Activated T-helper 17 cell treated with anti-CD3 and anti-CD28 coated beads, Interleukin-2, amount 50 U/mL, for 72 hours (primary cell): ENCODE measurements around the gene SORBS2. TPM values are rescaled to one million over a fixed set of nuclear protein-coding genes. Genes with fewer than 3 reads are reported as not detected.

ENCODE experiments used
- ATAC-seq: fragments of 150-1000 bp; cut with Tn5 transposase; replicated peaks from 2 replicates; pipeline ENCODE4 v1.10.0; 2021; ENCODE audit warnings: mild to moderate bottlenecking, moderate library complexity
- H3K27ac Mint-ChIP-seq: one replicate; pipeline ENCODE4 v1.8.0; 2022; ENCODE audit warnings: mixed read lengths
- H3K27me3 Mint-ChIP-seq: one replicate; pipeline ENCODE4 v1.8.0; 2022; ENCODE audit warnings: mixed read lengths
- H3K36me3 Mint-ChIP-seq: one replicate; pipeline ENCODE4 v1.8.0; 2022; ENCODE audit warnings: low read depth, mild to moderate bottlenecking, mixed read lengths
- H3K4me1 Mint-ChIP-seq: one replicate; pipeline ENCODE4 v1.8.0; 2022; ENCODE audit warnings: mixed read lengths
- H3K4me3 Mint-ChIP-seq: one replicate; pipeline ENCODE4 v1.8.0; 2022; ENCODE audit warnings: mild to moderate bottlenecking, mixed read lengths
- H3K9me3 Mint-ChIP-seq: one replicate; pipeline ENCODE4 v1.8.0; 2022; ENCODE audit warnings: mixed read lengths
- total RNA-seq, 2 donors: library from RNA; stranded (reverse); gene quantifications; one replicate each; pipeline ENCODE4 v1.2.3, GENCODE V29; 2022

The SORBS2 gene
- total RNA-seq, 2 donors from 2014 or later: not detected

DNA sequence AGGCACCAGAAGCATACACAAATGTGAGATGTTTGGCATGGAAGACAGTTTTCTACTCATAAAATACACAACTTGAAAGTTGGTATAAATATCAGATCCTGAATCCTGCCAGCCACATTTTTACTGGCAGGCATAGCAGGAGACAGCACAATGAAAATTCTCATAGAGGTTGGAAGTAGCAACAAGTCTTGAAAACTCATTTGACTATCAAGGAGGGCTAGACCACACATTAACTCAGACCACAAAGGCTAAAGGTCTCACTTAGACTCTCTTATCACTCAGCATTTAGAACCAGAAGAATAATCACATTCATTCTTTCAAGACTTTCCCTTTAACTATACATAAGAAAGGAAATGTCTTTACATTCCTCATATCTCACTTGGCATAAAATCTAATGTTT, 56.5 kb downstream of the SORBS2 start:
- Mint-ChIP-seq H3K4me1 (no peaks in the 10 kb centered on the region), H3K36me3 (no peaks in the 10 kb centered on the region), H3K4me3 (no peak overlapping the region), H3K27ac (no peak overlapping the region), H3K27me3 (peaks cover 12% of the 10 kb centered on the region), H3K9me3 (peaks cover 3% of the 10 kb centered on the region)
- ATAC-seq: no peak

DNA sequence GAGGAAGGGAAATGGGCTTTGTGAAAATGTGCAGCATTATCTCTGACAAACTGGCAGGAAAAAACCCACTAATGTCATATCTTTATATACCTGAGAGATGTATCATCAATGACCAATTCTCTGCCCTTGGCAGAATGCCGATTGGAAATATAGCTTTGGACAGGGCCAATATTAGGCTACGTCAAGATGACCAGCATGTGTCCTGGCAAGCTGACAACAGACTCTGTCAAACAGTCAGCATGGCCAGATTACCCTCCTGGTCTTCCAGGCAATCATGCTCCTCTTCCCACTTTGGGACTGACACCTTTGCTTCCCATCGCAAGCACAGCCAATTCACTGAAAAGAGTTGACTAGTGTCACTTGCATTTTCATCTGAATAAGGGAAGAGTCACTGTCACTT, 57.0 kb downstream of the SORBS2 start:
- no peak overlapping the region for H3K4me3 Mint-ChIP-seq
- no peak overlapping the region for H3K27ac Mint-ChIP-seq
- H3K9me3 Mint-ChIP-seq: peaks cover 3% of the 10 kb centered on the region
- H3K4me1 Mint-ChIP-seq: no peaks in the 10 kb centered on the region
- H3K27me3 Mint-ChIP-seq: peaks cover 12% of the 10 kb centered on the region
- ATAC-seq: no peak
- no peaks in the 10 kb centered on the region for H3K36me3 Mint-ChIP-seq

DNA sequence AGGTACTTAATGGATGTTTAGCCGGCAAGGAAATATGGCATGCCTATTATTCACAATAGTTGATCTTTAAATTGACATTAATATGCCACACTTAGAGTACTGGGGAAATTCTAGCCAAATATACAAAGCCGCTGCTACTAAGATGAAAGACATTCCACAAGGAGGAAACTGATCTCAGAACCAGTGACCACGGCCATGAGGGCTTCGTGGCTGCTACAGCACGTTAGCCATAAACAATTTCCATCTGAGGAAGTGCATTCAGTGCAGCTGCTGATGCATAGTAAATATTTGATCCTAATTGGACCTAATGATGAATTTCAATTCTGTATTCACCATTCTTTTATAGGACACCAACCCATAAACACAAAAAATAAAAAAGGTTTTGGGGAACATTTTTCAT, 59.1 kb downstream of the SORBS2 start:
- ATAC-seq: no peak
- Mint-ChIP-seq H3K36me3 (no peaks in the 10 kb centered on the region), H3K27ac (no peak overlapping the region), H3K4me1 (no peaks in the 10 kb centered on the region), H3K9me3 (peaks cover 3% of the 10 kb centered on the region), H3K4me3 (no peak overlapping the region), H3K27me3 (peaks cover 7% of the 10 kb centered on the region)

DNA sequence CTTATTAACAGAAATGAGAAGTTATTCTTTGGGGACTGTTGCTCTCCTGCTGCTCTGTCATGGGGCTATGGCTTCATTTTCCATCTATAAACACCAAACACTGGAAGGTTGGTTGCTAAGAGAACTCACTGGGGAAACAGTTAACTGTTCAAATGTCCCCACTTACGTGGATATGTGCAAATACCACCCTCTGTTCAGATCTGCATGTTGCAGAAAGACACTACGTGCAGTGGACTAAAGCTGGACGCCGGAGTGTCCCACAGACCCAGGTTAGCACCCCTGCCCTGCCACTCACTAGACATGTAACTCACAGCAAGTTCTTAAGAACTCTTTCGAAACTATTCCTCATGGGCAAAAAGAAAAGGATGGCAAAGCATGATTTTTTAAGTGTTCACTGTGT, 62.1 kb downstream of the SORBS2 start:
- H3K4me3 Mint-ChIP-seq: no peak overlapping the region
- peaks cover 12% of the 10 kb centered on the region for H3K27me3 Mint-ChIP-seq
- ATAC-seq: no peak
- H3K27ac Mint-ChIP-seq: no peak overlapping the region
- H3K4me1 Mint-ChIP-seq: no peaks in the 10 kb centered on the region
- H3K9me3 Mint-ChIP-seq: peaks cover 3% of the 10 kb centered on the region
- no peaks in the 10 kb centered on the region for H3K36me3 Mint-ChIP-seq

DNA sequence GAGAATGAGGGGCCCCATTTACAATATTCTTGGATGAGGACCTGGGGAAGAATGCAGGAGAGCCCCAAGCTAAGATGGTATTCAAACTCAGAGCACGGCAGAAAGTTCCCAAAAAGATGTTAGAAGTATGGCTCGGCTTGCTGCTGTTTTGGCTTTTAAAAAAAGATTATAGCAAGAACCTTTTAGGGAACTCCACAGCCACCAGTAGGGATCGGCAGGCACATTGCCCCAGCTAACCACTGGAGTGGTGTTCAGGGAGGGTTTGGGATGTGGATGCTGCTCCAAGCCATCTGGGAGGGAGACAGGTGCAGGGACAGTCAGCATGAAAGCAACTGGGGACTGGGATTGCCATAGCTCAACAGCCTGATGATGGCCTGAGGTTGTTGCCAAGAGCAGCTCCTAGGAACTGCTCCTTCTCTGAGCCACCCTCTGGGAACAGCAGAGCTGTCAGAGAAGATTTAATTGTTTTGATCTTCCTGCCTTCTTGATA, 63.0 kb downstream of the SORBS2 start:
- no peak for ATAC-seq
- H3K27ac Mint-ChIP-seq: no peak overlapping the region
- peaks cover 3% of the 10 kb centered on the region for H3K9me3 Mint-ChIP-seq
- H3K4me1 Mint-ChIP-seq: no peaks in the 10 kb centered on the region
- peaks cover 14% of the 10 kb centered on the region for H3K27me3 Mint-ChIP-seq
- no peaks in the 10 kb centered on the region for H3K36me3 Mint-ChIP-seq
- H3K4me3 Mint-ChIP-seq: no peak overlapping the region

DNA sequence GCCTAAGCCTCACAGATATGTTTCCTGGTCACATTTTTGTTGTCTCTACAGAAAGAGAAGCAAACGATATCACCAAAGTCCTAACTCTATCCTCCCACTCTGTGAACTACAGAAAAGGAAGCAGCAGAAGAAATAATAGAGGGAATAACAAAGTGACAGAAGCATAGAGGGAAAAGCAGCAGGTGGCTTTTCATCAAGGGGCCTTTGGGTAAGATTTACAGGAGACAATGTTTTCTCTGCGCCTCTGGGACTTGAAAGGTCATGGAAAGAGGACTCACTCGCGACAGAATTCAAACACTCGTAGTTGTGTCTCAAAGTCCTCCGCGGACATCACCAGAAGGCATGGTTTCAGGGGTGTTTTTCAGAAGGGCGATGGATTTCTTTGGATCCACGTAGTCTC, 66.1 kb downstream of the SORBS2 start:
- Mint-ChIP-seq H3K4me1 (no peaks in the 10 kb centered on the region), H3K9me3 (no peaks in the 10 kb centered on the region), H3K27ac (no peak overlapping the region), H3K27me3 (peaks cover 13% of the 10 kb centered on the region), H3K4me3 (no peak overlapping the region), H3K36me3 (no peaks in the 10 kb centered on the region)
- ATAC-seq: no peak

DNA sequence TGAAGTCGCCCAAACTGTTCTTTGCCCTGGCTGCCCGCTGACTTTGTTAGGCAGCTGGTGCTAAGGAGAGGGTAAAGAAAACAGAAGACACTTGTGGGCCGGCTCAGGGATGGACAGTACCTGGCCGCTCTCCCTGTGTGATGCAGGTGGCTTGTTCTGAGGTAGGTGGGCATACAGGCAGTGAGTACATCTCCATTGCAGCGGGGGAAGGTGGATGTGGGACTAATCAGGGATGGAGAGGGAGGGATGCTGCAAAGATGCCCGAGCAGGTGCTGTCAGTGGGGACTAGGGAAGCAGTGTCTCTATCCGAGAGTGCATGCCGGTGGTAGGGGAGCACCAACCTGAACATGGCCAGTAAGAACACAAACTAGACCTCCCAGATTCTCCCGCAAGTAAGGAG, 67.0 kb downstream of the SORBS2 start:
- ATAC-seq: no peak
- Mint-ChIP-seq H3K27ac (no peak overlapping the region), H3K9me3 (no peaks in the 10 kb centered on the region), H3K36me3 (no peaks in the 10 kb centered on the region), H3K4me3 (no peak overlapping the region), H3K4me1 (no peaks in the 10 kb centered on the region), H3K27me3 (peaks cover 13% of the 10 kb centered on the region)

DNA sequence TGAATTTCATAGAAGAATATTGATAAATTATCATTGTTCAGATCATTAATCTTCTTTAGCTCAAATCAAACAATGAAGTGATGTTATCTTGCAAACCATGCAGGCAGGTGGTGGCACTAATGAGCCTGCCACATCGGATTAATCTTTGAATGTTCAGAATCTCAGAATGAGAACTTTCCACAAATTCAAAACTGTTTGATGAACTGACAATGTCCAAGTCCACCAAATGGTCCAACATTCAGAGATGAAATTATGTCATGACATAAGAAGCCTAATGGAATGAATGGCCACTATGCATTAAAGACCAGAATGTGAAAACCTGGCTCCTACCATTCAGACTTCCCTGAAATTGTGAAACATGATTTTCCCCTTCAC, 67.5 kb downstream of the SORBS2 start:
- no peaks in the 10 kb centered on the region for H3K9me3 Mint-ChIP-seq
- no peak for ATAC-seq
- no peaks in the 10 kb centered on the region for H3K36me3 Mint-ChIP-seq
- peaks cover 13% of the 10 kb centered on the region for H3K27me3 Mint-ChIP-seq
- H3K4me3 Mint-ChIP-seq: no peak overlapping the region
- no peak overlapping the region for H3K27ac Mint-ChIP-seq
- no peaks in the 10 kb centered on the region for H3K4me1 Mint-ChIP-seq

DNA sequence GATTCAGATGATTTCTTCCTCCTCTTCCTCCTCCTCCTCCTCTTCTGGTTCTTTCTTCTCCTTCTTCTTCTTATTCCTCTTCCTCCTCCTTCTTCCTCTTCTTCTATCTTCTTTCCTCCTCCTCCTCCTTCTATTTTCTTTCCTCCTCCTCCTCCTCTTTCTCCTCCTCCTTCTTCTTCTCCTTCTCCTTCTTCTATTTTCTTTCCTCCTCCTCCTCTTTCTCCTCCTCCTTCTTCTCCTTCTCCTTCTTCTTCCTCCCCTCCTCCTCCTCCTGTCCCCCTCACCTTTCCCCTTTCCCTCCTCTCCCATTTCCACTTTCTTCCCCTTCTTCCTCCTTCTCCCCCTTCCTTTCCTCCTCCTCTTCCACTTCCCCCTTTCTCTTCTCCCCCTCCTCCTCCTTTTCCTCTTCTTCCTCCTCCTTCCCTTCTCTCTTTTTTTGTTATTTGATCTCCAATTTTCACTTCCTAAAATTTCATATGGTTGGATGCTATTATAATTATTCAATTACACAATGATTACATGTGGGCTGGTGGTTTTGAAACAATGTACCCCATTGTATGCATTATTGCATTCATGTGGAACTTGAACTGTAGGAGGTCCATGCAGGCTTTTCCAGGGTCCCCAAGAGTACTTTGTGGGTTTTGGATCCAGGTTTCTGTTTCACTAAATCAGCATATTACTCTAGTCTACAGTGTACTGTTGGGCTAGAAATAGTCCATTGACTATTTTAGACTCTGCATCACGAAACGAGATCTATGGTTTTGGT, 68.1 kb downstream of the SORBS2 start:
- H3K27me3 Mint-ChIP-seq: peaks cover 13% of the 10 kb centered on the region
- no peaks in the 10 kb centered on the region for H3K4me1 Mint-ChIP-seq
- no peaks in the 10 kb centered on the region for H3K36me3 Mint-ChIP-seq
- no peak overlapping the region for H3K27ac Mint-ChIP-seq
- ATAC-seq: no peak
- H3K9me3 Mint-ChIP-seq: no peaks in the 10 kb centered on the region
- H3K4me3 Mint-ChIP-seq: no peak overlapping the region

DNA sequence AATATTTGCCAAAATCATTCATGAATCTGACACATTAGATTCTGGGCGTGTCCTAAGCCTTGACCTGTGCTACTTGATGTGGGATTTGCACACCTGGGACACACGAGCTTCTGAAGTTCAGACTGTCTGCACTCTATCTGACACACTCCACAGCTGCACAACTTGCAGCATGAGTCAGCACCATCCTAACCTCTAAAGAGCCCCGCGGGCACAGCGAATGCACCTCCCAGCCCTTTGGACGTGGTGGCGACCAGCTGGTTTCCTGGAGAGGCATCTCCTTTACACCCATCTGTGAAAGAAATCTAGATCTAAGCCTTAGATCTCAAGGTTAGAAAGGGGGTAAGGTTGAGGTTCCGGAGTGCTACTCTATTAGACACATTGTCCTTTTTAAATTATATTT, 69.2 kb downstream of the SORBS2 start:
- Mint-ChIP-seq H3K4me3 (no peak overlapping the region), H3K27ac (no peak overlapping the region), H3K4me1 (no peaks in the 10 kb centered on the region), H3K9me3 (no peaks in the 10 kb centered on the region), H3K36me3 (no peaks in the 10 kb centered on the region), H3K27me3 (peaks cover 13% of the 10 kb centered on the region)
- no peak for ATAC-seq

DNA sequence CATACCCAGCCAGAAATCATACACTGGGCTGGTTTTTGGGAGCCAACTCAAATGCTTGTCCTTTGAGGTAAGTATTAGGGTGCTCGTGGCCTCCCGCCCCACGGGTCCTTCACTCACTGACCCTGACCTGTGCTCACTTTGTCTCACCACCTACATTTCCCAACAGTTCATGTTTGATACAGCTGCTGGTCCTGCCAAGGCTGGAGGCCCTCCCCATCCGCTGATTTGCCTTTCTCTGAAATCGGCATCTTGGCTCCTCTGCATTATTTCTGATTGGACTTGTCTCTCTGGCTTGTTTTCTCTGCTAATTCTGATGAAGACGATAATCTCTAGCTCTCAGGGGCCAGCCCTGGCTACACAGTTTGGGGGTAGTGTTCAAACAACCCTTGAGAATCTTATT, 70.2 kb downstream of the SORBS2 start:
- Mint-ChIP-seq H3K27ac (no peak overlapping the region), H3K27me3 (peaks cover 10% of the 10 kb centered on the region), H3K4me1 (no peaks in the 10 kb centered on the region), H3K4me3 (no peak overlapping the region), H3K36me3 (no peaks in the 10 kb centered on the region), H3K9me3 (no peaks in the 10 kb centered on the region)
- no peak for ATAC-seq

DNA sequence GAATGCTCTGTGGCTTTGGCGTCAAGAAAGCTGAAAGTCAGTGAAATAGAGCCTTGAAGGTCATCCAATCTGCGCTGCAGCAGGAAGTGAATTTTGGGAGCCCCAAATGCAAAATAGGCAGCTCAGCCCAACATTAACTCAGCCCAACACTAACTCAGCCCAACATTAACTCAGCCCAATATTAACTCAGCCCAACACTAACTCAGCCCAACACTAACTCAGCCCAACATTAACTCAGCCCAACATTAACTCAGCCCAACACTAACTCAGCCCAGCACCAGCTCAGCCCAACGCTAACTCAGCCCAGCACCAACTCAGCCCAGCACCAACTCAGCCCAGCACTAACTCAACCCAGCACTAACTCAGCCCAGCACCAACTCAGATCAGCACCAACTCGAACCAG, 71.5 kb downstream of the SORBS2 start:
- H3K36me3 Mint-ChIP-seq: no peaks in the 10 kb centered on the region
- H3K27ac Mint-ChIP-seq: no peak overlapping the region
- no peak overlapping the region for H3K4me3 Mint-ChIP-seq
- H3K27me3 Mint-ChIP-seq: peaks cover 9% of the 10 kb centered on the region
- H3K9me3 Mint-ChIP-seq: no peaks in the 10 kb centered on the region
- no peaks in the 10 kb centered on the region for H3K4me1 Mint-ChIP-seq
- ATAC-seq: no peak

DNA sequence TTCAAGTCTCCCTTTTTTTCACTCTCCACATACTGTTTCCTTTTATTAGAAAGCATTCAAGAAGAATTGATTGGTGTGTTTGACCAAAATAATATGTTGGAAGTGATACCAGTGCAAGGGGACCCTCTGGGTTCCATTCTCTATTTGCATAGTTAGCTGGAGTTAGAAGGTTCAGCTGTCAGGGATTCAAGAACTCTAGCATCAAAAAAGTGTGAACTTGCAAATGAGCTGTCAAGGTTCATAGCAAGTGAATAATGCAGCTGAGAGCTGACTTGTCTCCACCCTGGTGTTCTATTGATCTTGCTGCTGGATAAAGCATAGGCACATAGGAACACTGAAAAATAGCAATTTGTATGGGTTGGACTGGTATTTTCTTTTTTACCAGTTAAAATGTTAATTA, 73.2 kb downstream of the SORBS2 start:
- no peaks in the 10 kb centered on the region for H3K4me1 Mint-ChIP-seq
- no peak for ATAC-seq
- H3K4me3 Mint-ChIP-seq: no peak overlapping the region
- no peaks in the 10 kb centered on the region for H3K9me3 Mint-ChIP-seq
- no peaks in the 10 kb centered on the region for H3K36me3 Mint-ChIP-seq
- H3K27me3 Mint-ChIP-seq: peaks cover 13% of the 10 kb centered on the region
- no peak overlapping the region for H3K27ac Mint-ChIP-seq

DNA sequence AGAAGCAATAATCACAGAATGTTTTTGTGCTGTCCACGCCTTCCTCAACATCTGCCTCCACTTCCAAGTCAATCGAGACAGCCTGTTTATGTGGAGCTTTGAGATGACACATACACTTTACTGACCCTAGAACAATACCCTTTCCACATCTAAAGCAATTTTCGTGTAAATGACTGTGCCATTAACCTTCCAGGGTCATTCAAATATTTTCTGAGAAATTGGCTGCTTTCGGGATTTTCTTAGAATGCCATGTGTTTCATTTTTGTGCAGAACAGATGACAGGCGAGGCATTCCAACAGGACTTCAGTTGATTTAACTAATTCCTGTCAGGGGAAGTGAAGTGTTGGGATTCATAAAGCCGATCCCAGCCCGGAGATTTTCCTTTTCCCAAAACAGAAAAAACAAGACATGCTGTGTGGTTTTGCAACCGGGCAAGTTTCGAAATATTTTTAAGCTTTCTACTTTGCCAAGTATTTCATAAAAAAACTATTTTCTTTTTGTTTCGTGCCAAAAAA, 73.9 kb downstream of the SORBS2 start:
- ATAC-seq: no peak
- Mint-ChIP-seq H3K27me3 (peaks cover 15% of the 10 kb centered on the region), H3K36me3 (no peaks in the 10 kb centered on the region), H3K27ac (no peak overlapping the region), H3K4me1 (no peaks in the 10 kb centered on the region), H3K9me3 (no peaks in the 10 kb centered on the region), H3K4me3 (no peak overlapping the region)

DNA sequence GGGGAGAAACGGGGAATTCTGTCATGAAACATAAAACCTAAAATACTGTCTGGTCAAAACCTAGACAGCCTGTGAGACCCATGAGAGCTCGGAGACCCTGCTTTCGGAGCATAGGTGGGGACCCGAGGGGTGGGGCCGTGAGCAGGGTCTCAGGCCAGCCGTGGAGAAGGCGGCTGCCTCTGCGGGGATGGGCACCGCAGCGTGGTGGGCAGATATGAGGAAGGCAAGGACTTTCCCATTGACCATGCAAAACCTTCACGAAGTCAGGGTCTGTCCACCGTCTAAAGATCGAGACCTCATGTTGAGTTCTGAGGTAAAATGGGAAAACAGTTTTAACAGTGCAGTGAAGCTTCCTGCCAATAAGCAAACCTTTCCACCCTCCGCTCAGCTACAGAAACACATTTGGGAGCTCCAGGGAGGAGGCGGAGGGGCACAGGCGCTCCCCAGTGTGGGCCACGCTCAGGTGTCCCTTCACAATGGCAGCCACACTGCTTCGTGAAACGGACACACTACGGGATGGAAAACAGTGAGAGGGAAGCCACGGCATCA, 74.4 kb downstream of the SORBS2 start:
- no peak for ATAC-seq
- Mint-ChIP-seq H3K27me3 (peaks cover 20% of the 10 kb centered on the region), H3K9me3 (no peaks in the 10 kb centered on the region), H3K4me3 (no peak overlapping the region), H3K27ac (no peak overlapping the region), H3K4me1 (no peaks in the 10 kb centered on the region), H3K36me3 (no peaks in the 10 kb centered on the region)
